GM12873 (cell line): Measurements from ENCODE around the gene XKR3.

Source experiments
- TF ChIP-seq, protein P1 (sequence below): IDR thresholded peaks from 2 replicates; pipeline ENCODE4 v1.5.1; 2012; ENCODE audit warnings: low read depth, mild to moderate bottlenecking, moderate library complexity, low read length, control low read depth; ENCODE audit not compliant: insufficient read depth; ENCODE audit errors: missing control alignments

The XKR3 gene

DNA sequence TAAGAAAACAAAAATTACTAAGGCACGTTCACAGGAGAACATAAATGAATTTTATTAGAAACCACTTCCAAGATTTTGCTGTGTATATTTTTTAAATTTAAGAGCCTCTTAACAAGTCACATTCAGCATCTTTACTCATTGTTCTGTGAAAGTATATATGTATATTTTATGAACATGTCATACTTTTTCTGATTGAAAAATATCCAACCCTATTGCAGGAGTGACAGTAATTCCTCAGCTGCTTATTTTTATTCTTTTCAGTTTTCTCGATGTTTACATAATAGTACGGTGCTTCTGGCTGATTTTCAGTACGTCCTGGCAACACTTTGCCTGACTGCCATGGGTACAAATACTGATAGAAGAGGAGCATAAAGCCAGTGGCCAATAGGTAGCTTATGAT, 41.8 kb downstream of the XKR3 start:
- TF ChIP-seq, protein P1, sequence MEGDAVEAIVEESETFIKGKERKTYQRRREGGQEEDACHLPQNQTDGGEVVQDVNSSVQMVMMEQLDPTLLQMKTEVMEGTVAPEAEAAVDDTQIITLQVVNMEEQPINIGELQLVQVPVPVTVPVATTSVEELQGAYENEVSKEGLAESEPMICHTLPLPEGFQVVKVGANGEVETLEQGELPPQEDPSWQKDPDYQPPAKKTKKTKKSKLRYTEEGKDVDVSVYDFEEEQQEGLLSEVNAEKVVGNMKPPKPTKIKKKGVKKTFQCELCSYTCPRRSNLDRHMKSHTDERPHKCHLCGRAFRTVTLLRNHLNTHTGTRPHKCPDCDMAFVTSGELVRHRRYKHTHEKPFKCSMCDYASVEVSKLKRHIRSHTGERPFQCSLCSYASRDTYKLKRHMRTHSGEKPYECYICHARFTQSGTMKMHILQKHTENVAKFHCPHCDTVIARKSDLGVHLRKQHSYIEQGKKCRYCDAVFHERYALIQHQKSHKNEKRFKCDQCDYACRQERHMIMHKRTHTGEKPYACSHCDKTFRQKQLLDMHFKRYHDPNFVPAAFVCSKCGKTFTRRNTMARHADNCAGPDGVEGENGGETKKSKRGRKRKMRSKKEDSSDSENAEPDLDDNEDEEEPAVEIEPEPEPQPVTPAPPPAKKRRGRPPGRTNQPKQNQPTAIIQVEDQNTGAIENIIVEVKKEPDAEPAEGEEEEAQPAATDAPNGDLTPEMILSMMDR: no peak

DNA sequence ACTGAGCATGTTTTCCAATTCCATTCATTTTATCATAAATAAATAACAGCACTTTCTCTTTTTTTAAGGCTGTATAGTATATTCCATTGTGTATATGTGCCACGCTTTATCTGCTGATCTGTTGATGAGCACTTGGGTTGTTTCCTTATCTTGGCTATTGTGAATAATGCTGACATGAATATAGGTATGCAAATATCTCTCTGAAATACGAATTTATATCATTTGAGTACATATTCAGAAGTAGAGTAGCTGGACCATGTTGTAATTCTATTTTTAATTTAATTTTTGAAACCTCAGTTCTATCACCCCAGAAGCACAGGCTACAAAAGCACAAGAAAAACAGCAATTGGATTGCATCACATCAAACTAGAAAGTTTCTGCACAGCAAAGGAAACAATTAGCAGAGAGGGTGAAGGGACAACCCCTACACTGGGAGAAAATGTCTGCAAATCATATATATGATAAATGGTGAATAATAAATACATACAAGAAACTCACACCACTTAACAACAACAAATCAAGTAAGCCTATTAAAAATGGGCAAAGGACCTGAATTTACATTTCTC, 43.4 kb downstream of the XKR3 start:
- TF ChIP-seq, protein P1: no peak

- TF ChIP-seq, protein P1: no peak
These were observed 44.0 kb downstream of the XKR3 start for GRCh38 chr22:16781074-16781763.

- TF ChIP-seq, protein P1: no peak
These were observed 47.8 kb downstream of the XKR3 start for GRCh38 chr22:16777284-16777924.

DNA sequence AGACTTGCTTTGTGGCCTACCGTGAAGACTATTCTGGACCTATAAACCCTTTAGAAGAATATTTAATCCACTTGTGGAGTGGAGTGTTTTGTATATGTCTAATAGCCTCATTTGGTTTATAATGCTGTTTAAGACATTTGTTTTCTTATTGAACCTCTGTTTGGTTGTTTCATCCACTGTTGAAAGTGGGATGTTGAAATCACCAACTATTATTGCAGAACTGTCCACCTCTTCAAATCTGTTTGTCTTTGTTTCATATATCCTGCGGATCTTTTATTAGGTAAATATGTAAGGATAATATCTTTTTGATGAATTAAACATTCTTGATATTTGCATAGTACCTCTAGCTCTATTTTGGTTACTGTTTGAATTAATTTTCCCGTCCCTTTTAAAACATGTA, 49.1 kb downstream of the XKR3 start:
- TF ChIP-seq, protein P1: no peak

GRCh38 chr22:16774911-16775500, 50.2 kb downstream of the XKR3 start:
- TF ChIP-seq, protein P1: no peak
